ACHN (cell line): ENCODE measurements around the gene CES1.
"Not testable (repeated sequence)": the region's sequence is repeated elsewhere in the genome, so short reads cannot be mapped to it uniquely, and the experiment has no call there.

Source experiments
- DNase-seq: peaks from one replicate; pipeline ENCODE4 v3.0.0-alpha.2; 2015
- in situ Hi-C: cut with HindIII; loops from 2 replicates; pipeline ENCODE4 v1.10.0; 2017; ENCODE audit warnings: low sequenced_read_pairs, low pct_ligation_motif_present, low pct_unique_long_range_greater_than_20kb

Gene CES1

GRCh38 chr16:55835581-55835980 is 2.7 kb upstream of the CES1 start:
- in situ Hi-C loops = loop anchor here (25.0 kb wide), 1 partner anchor 123 kb away; no protein-coding TSS in a partner anchor
- no peak for DNase-seq

GRCh38 chr16:55835173-55835572 is 2.3 kb upstream of the CES1 start:
- in situ Hi-C loops = loop anchor here (25.0 kb wide), 1 partner anchor 123 kb away; no protein-coding TSS in a partner anchor
- DNase-seq = not testable (repeated sequence)

GRCh38 chr16:55834049-55834448 is 1.2 kb upstream of the CES1 start:
- DNase-seq = no peak
- in situ Hi-C loops = loop anchor here (25.0 kb wide), 1 partner anchor 122 kb away; no protein-coding TSS in a partner anchor

- in situ Hi-C loops = loop anchor here (25.0 kb wide), 1 partner anchor 120 kb away; no protein-coding TSS in a partner anchor
- no peak for DNase-seq
Observed at GRCh38 chr16:55832425-55832772, 497 bp downstream of the CES1 start.

GRCh38 chr16:55830658-55831294 is 2.1 kb downstream of the CES1 start:
- no peak for DNase-seq
- in situ Hi-C loops = loop anchor here (25.0 kb wide), 1 partner anchor 118 kb away; no protein-coding TSS in a partner anchor

GRCh38 chr16:55829232-55829631 is 3.7 kb downstream of the CES1 start:
- DNase-seq = not testable (repeated sequence)
- in situ Hi-C loops = loop anchor here (25.0 kb wide), 1 partner anchor 117 kb away; no protein-coding TSS in a partner anchor

- DNase-seq = no peak
- in situ Hi-C loops = loop anchor here (25.0 kb wide), 1 partner anchor 116 kb away; no protein-coding TSS in a partner anchor
Observed at GRCh38 chr16:55828680-55829079, 4.2 kb downstream of the CES1 start.

- no peak for DNase-seq
- in situ Hi-C loops = loop anchor here (25.0 kb wide), 1 partner anchor 113 kb away; no protein-coding TSS in a partner anchor
Observed at GRCh38 chr16:55825115-55825728, 7.7 kb downstream of the CES1 start.

GRCh38 chr16:55824473-55825000 is 8.4 kb downstream of the CES1 start:
- in situ Hi-C loops = no loop called here
- DNase-seq = no peak

- in situ Hi-C loops = no loop called here
- DNase-seq = no peak
Observed at GRCh38 chr16:55822280-55822810, 10.6 kb downstream of the CES1 start.

GRCh38 chr16:55821210-55821609 is 11.7 kb downstream of the CES1 start:
- in situ Hi-C loops = no loop called here

GRCh38 chr16:55820615-55821014 is 12.3 kb downstream of the CES1 start:
- no peak for DNase-seq
- in situ Hi-C loops = no loop called here

More at GRCh38 chr16:55821210-55821609, 11.7 kb downstream of the CES1 start:
- no peak for DNase-seq

- DNase-seq = no peak
- in situ Hi-C loops = no loop called here
Observed at GRCh38 chr16:55817236-55817912, 15.5 kb downstream of the CES1 start.

GRCh38 chr16:55816222-55816621 is 16.7 kb downstream of the CES1 start:
- DNase-seq, in situ Hi-C loops: not testable (repeated sequence)

GRCh38 chr16:55815320-55815719 is 17.6 kb downstream of the CES1 start:
- no peak for DNase-seq
- in situ Hi-C loops = no loop called here

- DNase-seq, in situ Hi-C loops: not testable (repeated sequence)
Observed at GRCh38 chr16:55814174-55814573, 18.7 kb downstream of the CES1 start.

- DNase-seq, in situ Hi-C loops: not testable (repeated sequence)
Observed at GRCh38 chr16:55813730-55814129, 19.2 kb downstream of the CES1 start.

GRCh38 chr16:55812951-55813350 is 19.9 kb downstream of the CES1 start:
- DNase-seq = no peak
- in situ Hi-C loops = no loop called here

- in situ Hi-C loops = no loop called here
- no peak for DNase-seq
Observed at GRCh38 chr16:55811811-55812210, 21.1 kb downstream of the CES1 start.
